Measurements from ENCODE around the gene TCF3.
"Not testable (repeated sequence)": the region's sequence is repeated elsewhere in the genome, so short reads cannot be mapped to it uniquely, and the experiment has no call there.

- TF ChIP-seq YY1 (IDR thresholded peaks at IDR 0.05; ENCODE audit: insufficient read depth, insufficient read length); SUZ12 (IDR thresholded peaks at IDR 0.05; ENCODE audit: extremely low read depth, insufficient read depth, insufficient read length); ZNF274 (IDR thresholded peaks at IDR 0.05; ENCODE audit: low read depth, low read length): not testable (repeated sequence)
These were observed 11.4 kb downstream of the TCF3 start for GRCh38 chr19:1640893-1641448.
